GM18868 (cell line): ENCODE measurements around the gene ONECUT3.
"Not testable (repeated sequence)": the region's sequence is repeated elsewhere in the genome, so short reads cannot be mapped to it uniquely, and the experiment has no call there.

Source experiments
- ATAC-seq: cut with Tn5 transposase; IDR thresholded peaks from one replicate; pipeline ENCODE4 v1.9.1; 2021; ENCODE audit warnings: mild to moderate bottlenecking, moderate library complexity; ENCODE audit not compliant: unreplicated experiment

ONECUT3 gene

DNA sequence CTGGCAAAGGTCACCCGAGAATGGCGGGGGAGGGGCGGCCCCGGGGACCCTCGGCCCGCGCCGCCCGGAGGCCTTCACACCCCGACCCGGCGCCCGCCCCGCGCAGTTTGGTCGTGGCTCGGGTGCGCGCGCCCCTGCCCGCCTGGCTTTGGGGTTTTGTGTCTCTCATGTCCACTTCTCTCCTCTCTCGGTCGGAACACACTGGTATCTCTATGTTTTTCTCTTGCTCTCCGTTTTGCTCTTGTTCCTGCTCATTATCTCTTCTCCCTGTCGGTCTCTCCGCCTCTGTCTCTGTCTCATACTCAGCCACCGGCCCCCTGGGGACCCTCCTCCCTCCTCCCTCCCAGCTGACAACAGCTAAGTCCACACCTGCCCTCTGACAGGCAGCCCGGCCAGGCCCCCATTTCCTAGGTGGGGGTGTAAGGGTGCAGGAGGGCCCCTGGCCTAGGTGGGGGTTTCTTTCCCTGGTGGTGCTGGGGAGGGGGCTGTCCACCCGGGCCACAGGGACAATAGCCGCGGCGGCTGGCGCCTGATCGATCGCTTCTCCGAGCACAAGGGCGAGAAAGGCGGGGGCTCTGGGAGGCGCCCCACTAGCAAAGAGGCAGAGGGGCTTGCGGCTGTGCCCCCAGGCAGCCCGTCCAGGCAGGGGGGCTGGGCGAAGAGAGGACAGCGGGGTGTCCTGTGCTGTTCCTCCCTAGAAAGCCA, 2.3 kb downstream of the ONECUT3 start:
- ATAC-seq: no peak

DNA sequence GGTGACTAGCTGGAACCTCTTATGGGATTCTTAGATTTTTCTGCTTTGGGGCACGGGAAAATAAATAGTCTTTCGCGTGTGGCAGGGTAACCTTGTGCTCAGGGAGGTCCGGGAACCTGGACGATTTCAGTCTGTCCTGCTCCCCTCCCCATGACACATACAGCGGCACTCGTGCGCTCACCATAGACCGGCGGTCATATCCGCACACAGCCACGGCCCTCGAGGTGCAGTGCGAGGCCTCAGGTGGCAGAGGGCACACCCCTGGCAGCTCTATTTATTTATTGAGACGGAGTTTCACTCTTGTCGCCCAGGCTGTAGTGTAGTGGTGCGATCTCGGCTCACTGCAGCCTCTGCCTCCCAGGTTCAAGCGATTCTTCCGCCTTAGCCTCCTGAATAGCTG, 3.0 kb downstream of the ONECUT3 start:
- ATAC-seq: no peak

DNA sequence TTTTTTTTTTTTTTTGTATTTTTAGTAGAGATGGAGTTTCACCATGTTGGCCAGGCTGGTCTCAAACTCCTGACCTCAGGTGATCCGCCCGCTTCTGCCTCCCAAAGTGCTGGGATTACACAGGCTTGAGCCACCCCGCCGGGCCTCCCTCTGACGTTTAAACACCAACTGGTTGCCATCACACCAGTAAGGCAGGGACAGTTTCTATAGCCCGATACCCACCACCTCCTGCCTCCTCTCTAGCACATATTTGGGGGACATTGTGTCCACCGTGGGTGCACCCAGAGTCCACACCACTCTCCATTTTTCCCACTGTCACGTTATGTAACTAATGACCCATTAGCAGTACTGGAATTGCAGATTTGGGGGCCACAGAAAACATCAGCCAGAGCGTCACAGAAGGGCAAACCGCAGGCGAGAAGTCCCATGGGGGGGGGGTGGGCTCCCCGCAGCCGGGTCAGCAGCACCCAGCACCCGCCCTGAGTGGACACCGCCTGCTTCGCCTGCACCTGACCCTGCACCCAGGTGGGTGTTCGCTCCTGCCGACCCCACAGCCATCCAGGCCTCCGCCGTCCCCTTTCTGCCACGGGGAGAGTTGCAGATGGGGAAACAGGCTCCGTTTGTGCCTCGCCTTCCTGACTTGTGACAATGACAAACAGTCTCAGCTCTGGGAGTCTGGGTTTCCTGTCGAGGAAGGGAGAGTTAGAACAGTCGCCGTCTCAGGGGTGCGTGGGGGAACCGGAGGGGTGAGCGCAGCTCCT, 3.6 kb downstream of the ONECUT3 start:
- ATAC-seq: no peak

DNA sequence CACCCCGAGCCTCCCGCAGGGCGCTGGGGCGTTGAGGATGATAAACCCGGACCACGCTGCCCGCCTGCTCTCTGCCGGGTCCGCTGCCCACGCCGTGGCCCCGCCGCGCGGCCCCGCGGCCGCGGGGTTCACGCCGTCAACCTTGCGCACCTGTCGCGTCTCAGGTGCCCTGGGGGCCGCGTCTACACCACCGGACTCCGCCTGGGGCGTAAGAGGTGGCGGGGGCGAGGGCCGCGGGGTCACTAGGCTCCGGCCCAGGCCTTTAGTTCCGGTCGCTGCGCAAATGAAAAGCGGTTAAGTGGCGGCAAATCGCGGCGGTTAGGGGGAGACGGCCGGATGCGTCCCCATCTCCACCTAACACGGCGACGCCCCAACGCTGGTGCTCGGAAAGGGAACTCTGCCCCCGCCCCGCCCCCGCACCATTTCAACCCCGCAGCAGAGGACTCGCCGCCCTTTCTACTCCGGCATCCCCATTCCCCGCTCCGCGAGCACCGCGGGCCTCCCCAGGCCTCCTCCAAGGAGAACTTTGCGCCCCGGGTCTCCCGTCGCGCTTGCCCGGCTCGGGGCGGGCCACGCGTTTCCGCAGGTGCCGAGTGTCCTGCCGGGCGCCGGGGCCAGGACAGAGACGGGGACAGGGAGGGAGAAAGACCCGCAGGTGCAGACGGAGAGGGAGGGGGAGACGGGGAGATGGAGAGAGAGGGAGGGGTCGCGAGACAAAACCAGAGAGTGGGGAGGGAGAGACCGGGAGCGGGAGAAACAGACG, 4.3 kb downstream of the ONECUT3 start:
- no peak for ATAC-seq

DNA sequence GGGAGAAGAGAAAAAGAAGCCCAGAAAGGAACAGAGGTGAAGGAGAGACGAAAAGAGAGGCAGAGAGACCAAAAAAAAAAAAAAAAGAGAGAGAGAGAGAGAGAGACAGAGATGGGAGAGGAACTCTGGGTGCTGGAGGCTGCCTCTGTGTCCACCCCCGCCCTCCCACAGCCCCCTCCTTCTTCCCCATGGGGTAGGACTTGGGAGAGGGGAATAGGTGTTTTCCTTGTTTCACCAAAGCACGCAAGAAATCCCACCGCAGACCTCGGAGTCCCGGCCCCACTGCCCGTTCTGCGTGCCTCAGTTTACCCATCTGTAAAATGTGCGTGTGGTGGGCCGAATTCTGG, 4.9 kb downstream of the ONECUT3 start:
- no peak for ATAC-seq

DNA sequence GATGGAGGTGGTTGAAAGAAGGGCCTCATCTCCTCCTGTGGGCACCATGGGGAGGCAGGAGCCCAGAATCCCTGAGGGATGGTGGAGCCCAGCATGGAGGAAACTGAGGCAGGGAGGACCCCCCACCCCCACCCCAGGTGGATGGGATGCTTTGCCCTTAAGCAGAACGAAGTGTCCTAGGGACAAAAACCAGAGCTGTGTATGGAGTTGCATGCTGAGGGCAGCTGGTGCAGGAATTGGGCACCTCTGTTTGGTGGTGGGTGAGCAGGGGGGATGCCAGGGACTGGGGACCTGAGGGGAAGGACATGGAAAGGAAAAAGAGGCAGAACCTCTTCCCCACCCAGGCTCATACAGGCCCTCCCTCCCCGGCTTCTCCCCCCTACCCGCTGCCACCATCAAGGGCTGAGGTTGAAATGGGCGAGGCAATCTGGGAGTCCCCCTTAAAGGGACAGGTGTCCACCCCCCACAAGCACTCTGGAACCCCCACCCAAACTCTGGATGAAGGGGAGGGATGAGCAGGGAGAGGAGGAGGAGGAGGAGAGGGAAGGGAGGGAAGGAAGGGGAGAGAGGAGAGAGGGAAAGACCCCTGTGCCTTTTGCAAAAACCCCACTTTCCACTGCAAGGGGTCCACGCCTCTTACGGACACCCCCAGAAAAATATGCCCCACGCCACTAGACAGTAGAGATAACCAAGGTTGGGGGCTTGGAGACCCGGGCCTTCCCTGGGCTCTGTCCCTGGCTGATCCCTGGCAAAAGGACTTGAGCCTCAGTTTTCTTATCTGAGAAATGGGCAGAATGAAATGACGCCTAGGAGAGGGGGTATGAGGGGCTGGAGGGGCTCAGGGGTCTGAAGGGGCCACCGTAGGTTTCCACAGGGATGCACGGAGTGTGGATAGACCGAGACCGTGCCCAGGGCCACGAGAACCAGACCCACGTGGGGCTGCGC, 5.9 kb downstream of the ONECUT3 start:
- no peak for ATAC-seq

DNA sequence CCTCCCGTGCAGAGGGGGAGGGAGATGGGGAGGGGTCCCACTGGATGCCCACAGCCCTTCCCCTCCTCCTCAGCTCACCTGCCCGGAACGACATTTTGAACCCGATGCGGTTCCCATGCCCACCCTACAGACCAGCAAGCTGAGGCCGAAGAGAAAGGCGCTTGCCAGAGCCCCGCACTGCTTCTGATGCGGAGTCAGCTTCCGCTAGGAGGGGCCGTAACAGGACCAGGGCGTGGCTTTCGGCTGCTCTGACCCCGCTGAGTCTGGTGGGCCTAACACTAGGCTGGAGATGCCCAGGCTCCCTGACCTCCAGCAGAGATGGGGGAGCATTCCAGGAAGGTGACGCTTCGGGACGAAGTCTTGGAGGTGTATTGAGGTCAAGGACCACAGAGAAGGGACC, 6.7 kb downstream of the ONECUT3 start:
- no peak for ATAC-seq

DNA sequence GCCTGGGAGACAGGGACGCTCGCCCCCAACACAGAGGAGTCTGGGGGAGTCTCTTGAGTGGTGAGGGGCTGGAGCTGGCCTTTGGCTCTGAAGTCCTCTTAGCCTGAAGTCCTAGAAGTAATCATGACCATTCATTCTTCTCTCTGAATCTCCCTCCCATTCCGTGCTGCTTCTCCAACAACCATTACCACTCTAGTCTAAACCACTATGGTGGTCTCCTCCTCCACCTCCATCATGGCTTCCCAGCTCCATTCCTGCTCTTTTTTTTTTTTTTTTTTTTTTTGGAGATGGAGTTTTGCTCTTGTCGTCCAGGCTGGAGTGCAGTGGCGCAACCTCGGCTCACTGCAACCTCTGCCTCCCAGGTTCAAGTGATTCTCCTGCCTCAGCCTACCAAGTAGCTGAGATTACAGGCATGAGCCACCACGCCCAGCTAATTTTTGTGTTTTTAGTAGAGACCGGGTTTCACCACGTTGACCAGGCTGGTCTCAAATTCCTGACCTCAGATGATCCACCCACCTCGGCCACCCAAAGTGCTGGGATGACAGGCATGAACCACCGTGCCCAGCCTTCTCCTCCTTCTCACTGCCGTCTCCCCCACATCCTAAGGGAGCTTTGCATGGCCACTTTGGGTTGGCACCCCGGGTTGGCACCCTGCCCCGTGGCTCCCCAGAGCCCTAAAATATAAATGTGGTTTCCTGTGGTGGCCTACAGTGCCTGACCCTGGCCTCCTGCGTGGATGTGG, 7.7 kb downstream of the ONECUT3 start:
- not testable (repeated sequence) for ATAC-seq

DNA sequence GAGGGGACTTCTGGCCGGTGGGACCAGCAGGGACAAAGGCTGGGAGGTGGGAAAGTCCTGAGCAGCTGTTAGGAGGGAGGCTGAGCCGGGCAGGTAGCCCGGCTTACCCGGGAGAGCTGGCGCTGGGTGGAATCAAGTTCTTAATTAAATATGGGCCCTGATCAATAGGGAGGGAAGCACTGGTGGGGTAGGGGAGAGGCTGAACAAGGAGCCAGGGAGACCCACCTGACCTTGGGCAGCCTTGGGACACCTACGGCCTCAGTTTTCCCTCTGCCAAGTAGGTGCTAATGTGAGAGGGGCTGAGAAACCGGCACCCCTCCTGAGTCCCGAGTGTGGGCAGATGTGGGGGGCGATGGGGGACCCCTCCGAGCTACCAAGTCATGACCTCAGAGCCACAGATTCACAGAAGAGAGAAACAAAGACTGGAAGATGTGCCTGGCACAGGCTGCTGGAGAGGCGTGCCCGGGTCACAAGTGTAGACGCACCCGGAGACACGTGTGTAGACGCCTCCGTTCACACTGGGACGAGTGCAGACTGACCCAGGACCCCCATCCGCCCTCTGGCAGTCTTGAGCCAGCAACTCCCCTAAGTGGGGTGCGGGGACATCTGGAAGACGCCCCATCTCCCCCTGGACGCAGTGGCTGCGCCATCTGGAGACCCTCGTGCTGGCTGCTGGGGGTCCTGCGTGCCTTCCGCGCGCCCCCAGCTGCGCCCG, 8.4 kb downstream of the ONECUT3 start:
- no peak for ATAC-seq

DNA sequence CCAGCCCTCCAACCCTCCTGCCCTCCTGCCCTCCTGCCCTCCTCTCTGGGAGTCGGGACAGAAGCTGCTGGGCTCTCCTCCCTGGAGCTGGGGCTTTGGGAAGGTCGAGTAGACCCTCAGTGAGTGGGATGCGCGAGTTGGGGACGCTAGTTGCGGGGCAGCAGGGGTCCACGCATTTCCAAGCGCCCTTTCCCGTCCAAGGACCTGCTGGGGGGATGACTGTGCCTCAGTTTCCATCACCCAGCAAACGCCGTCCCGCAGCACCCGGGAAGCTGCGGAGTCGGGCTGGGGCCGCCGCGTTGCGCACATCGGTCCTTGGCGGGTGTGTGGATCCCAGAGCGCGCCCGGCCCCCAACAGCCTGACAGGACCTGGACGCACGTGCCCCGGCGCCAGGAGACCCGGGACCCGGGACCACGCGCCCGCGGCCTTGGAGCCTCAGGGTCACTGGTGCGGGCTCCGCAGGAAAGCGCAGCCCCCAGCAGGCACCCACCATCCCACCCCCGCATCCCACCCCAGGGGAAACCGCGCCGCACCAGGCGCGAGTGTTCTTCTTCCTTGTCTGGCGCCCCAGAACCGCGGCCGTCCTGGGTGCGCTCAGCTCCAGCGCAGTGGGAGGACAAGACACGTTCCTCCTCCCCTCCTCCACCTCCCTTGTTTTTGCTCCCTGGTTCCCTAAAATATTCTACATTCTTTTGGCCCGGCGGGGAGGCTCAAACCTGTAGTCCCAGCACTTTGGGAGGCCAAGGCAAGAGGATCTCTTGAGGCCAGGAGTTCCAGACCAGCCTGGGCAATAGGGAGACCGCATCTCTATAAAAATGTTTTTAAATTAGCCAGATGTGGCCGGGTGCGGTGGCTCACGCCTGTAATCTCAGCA, 9.2 kb downstream of the ONECUT3 start:
- no peak for ATAC-seq

DNA sequence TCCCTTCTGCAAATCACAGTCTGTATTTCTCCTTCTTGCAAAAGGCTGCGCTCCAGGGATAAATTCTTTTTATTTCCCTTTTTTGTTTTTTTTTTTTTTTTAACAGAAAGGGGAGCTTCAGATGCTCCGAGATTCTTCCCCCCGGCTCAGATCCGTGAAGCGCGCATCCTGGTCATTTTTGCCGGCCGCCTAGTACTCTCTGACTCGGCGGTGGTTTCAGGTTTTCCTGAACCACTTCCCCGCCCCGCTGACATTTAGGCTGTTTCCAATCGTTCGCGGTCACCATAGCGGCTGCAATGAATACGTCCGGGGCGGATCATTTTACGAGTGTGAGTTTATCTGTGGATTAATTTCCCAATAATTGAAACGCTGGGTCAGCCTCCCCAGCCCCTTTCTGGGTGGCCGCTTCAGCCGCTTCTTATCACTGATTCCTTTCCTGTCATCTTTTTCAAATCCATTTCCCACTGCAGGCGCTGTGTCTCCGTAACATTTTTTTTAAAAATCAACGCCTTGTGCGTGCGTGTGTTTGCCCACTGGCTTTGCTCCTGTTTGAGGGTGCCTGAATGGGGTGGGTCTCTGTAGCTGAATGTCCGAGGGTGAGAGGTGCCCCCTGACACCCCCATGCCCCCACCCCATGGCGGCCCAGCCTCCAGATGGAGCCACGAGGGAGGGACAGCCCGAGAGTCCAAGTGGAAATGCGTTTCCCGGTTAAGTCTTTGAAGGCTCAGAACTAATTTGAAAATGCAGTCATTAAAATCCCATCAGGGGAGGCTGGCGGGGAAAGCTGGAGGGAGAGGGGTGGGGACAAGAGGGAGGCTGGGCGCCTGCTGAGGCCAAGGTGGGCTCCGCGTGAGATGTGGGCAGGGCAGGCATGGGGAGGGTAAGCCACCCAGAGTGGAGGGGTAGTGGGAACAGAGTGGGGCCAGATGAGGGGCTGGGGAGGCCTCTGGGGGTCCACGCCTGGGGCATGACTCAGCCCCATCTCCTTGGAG, 10.6 kb downstream of the ONECUT3 start:
- no peak for ATAC-seq

DNA sequence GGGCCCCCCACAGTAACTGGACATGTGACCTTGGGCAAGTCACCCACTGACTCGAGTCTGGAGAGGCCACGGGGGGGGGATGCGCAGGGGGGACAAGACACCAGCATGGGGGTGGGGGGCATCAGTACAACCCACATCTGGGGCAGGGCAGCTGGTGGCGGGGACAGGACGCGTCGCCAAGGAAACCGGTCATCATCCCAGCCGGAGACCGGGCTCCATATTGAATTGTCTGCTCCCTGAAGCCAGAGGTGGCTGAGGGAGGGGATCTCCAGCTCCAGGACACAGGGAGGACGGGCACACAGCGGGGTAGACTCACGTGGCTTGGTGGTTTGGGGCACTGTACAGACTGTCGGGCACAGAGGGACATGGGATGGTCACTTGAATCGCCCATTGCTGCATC, 11.4 kb downstream of the ONECUT3 start:
- no peak for ATAC-seq

DNA sequence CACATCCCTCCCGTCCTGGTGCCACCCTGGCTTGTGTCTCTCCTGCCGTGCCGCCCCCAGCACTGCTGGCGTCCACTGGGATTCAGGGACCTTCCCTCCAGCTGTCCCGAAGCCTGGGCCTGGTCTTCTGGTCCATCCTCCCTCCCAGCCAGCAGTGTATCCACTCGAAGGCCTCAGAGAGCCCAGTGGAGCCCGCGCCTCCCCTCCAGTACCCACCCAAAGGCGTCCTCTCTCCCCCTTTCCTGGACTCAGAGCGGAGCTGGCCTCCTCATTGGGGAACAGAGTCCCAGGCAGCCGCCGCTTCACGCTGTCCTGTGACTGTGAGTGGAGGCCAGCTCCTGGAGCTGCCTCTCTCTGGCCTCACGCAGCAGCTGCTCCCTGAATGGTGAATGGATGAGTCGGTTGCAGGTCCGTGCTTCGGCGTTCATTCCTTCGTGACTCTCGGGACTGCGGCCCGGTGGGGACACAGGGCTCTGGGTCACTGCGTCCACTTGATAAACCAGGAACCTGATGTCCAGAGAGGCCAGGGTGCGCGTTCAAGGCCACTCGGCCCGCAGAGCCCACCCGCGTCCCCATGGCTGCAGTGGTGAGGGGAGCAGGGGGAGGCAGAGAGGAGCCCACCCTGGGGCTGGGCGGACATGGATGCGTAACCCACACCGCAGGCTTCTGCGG, 12.1 kb downstream of the ONECUT3 start:
- no peak for ATAC-seq

DNA sequence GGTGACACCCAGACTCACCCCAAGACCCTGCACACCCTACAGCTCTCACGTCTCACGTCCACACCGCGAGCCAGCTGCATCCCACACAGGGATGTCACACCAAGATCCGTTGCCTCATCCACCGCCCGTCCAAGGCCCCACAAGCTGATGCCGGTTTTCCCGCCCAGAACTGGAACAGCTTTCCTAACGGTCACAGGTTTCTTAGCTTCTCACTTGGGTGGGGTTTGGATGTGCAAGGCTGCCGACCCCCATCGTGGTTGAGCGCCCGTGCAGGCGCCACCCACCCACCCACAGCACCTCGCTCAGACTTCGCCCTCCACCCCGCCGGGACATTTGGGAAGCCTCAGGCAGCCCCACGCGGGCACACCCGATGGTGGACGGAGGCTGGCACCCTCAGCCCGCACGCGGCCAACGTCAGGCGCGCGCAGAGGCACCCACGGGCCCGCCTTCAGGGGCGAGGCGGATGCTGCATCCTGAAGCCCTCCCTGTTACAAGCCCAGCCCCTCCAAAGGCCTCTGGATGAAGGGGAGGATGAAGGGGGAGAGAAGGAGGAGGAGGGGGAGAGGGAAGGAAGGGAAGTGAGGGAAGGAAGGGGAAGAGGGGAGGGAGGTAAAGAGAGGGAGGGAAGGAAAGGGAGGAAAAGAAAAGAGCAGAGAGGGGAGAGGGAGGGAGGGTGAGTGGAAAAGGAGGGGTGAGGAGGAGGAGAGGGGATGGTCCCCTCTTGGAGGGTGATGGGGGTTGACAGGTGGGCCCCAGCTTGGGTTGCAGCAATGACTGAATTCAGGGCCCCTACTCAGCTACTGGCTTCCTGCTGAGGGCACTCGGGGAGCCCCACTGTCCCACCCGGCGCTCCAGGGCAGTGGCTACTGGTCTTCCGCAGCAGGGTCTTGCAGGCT, 12.8 kb downstream of the ONECUT3 start:
- ATAC-seq: no peak

DNA sequence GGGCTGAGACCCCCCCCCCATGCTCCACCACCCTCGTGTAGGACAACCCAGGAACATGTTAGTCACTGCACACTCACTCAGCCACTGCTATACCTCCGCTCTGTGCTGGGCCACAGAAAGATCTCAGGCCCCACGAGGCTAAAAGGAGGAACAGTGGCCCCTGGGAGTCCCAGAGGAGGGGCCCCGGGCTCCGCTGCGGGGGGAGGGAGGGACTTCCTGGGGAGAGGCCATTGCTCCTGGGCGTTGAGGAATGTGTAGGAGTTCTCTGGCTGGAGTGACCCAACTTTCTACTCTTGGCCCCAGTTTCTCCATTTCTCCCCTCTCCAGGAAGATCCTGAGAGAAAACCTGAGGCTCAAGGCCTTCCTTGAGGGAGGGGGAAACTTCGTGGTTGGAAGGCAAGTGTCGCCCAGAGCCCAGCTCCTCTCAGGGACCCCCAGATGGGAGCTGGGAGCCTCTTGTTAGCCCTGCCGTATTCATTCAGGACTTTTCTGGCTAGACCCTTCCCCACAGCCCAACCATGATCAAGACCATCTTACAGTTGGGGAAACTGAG, 13.6 kb downstream of the ONECUT3 start:
- ATAC-seq: no peak
